HepG2 (cell line): ENCODE data around the gene INTS1. TPM values are rescaled to one million over a fixed set of nuclear protein-coding genes. Genes with fewer than 3 reads are reported as not detected.
A peak's percentile ranks its signal among the peaks of the same experiment; 100 is the strongest.

Experiments used
- ATAC-seq: fragments of 200-7000 bp; cut with Tn5 transposase; 3 replicates; pipeline ENCODE4 v1.9.1; 2020; ENCODE audit warnings: mild to moderate bottlenecking, moderate library complexity
- BruUV-seq: library from RNA; stranded (reverse); fragments of 400-500 nt; replicated peaks from 2 replicates; lab custom pipeline; 2021; lab: Mats Ljungman, UMichigan
- CTCF ChIA-PET: fragments of 300-600 bp; formaldehyde crosslinking; extraction: SDS; loops from one replicate; lab custom pipeline; 2021; ENCODE audit warnings: low total read pairs, inconsistent platforms, low intra/inter-chr PET ratio; lab: Yijun Ruan, JAX
- POLR2A ChIA-PET: fragments of 350-600 bp; sonication (Branson Sonifier 250); formaldehyde crosslinking; loops from one replicate; lab custom pipeline; 2020; ENCODE audit warnings: antibody characterized with exemption, inconsistent platforms; lab: Yijun Ruan, JAX
- DNase-seq: peaks from one replicate; pipeline ENCODE4 v3.0.0-alpha.2; 2015; ENCODE audit warnings: low spot score
- FAIRE-seq: peaks from 3 replicates; lab custom pipeline; 2011; peaks lifted over from hg19 to GRCh38; lab: Jason Lieb, UNC
- H2AFZ ChIP-seq: one replicate; pipeline ENCODE4 v1.6.1; 2011; ENCODE audit warnings: low read length, inconsistent platforms
- H3K27ac ChIP-seq: fragments of 300-600 bp; 3 replicates; pipeline ENCODE4 v1.8.0; 2011; ENCODE audit warnings: mixed run types, mild to moderate bottlenecking, mixed read lengths, low read length, inconsistent platforms; ENCODE audit not compliant: insufficient read depth; ENCODE audit errors: extremely low read length
- H3K27me3 ChIP-seq, 2 experiments: fragments of 200-600 bp in 1 of 2; 2 replicates in 1 of 2; 3 replicates in 1 of 2; pipeline versions ENCODE4 v1.6.0 to v1.8.0; 2011; ENCODE audit warnings: low read length in 2 of 2, mild to moderate bottlenecking in 2 of 2, moderate library complexity in 2 of 2, inconsistent platforms in 1 of 2; ENCODE audit not compliant: insufficient read depth in 2 of 2, control insufficient read depth in 1 of 2
- H3K36me3 ChIP-seq, 2 experiments: fragments of 200-600 bp in 1 of 2; replicated peaks in 1 of 2; 2 replicates in 1 of 2; 3 replicates in 1 of 2; pipeline versions ENCODE4 v1.5.1 to v1.8.0; 2011; ENCODE audit warnings: low read length in 2 of 2, inconsistent platforms in 1 of 2; ENCODE audit not compliant: insufficient read depth in 2 of 2, control insufficient read depth in 1 of 2
- H3K4me1 ChIP-seq: 2 replicates; pipeline ENCODE4 v1.5.1; 2012; ENCODE audit warnings: low read length, inconsistent platforms; ENCODE audit not compliant: insufficient read depth
- H3K4me2 ChIP-seq: 2 replicates; pipeline ENCODE4 v1.6.0; 2011; ENCODE audit warnings: low read depth, low read length, inconsistent platforms
- H3K4me3 ChIP-seq, 3 experiments: fragments of 200-600 bp in 1 of 3; sonication (generic), shearing (Covaris generic) in 1 of 3; replicated peaks in 1 of 3; 2 replicates each; pipeline ENCODE4 v1.5.1; 2011 to 2016; ENCODE audit warnings: low read length in 3 of 3, inconsistent platforms in 2 of 3, low read depth in 2 of 3, mild to moderate bottlenecking in 2 of 3, control low read depth in 1 of 3, mixed read lengths in 1 of 3; ENCODE audit not compliant: insufficient read depth in 1 of 3
- H3K79me2 ChIP-seq: one replicate; pipeline ENCODE4 v1.6.1; 2011; ENCODE audit warnings: low read length, inconsistent platforms; ENCODE audit not compliant: insufficient read depth
- H3K9ac ChIP-seq: 2 replicates; pipeline ENCODE4 v1.6.0; 2011; ENCODE audit warnings: mild to moderate bottlenecking, low read depth, low read length, inconsistent platforms; ENCODE audit not compliant: insufficient read depth
- H3K9me3 ChIP-seq: 2 replicates; pipeline ENCODE4 v1.5.1; 2012; ENCODE audit warnings: mild to moderate bottlenecking, low read length
- H4K20me1 ChIP-seq: 2 replicates; pipeline ENCODE4 v1.6.0; 2011; ENCODE audit warnings: inconsistent platforms, mild to moderate bottlenecking, low read length, moderate library complexity; ENCODE audit not compliant: insufficient read depth
- ARNTL ChIP-seq: sonication (generic); formaldehyde crosslinking; IDR thresholded peaks from 2 replicates; pipeline ENCODE4 v1.4.0; 2020; ENCODE audit warnings: mild to moderate bottlenecking, missing genetic modification reagents
- FOXC1 ChIP-seq: sonication (generic); formaldehyde crosslinking; IDR thresholded peaks from 2 replicates; pipeline ENCODE4 v1.8.0; 2022; ENCODE audit warnings: mild to moderate bottlenecking, missing genetic modification reagents, borderline replicate concordance
- LCORL ChIP-seq, 2 experiments: fragments of 450-650 bp in 1 of 2; sonication (generic) in 1 of 2; formaldehyde crosslinking in 1 of 2; IDR thresholded peaks; 2 replicates each; pipeline versions ENCODE4 v1.5.0 to v1.6.1; 2017 to 2020; ENCODE audit warnings: antibody characterized with exemption in 1 of 2, missing genetic modification reagents in 1 of 2
- MXI1 ChIP-seq: IDR thresholded peaks from 3 replicates; pipeline ENCODE4 v1.6.1; 2012; ENCODE audit warnings: low read depth, low read length, inconsistent platforms, borderline replicate concordance
- ZNF205 ChIP-seq: IDR thresholded peaks from 2 replicates; pipeline ENCODE4 v1.6.1; 2018; ENCODE audit warnings: missing biosample characterization, missing genetic modification reagents
- WGBS: methylation state at CpG from one replicate; pipeline ENCODE4 v1.1.6; 2017; ENCODE audit warnings: low lambda C conversion rate; 5-methylcytosine and 5-hydroxymethylcytosine counted together
- in situ Hi-C: cut with HindIII; loops from 2 replicates; pipeline ENCODE4 v1.10.0; 2017; ENCODE audit warnings: low pct_unique_long_range_greater_than_20kb; ENCODE audit not compliant: extremely low pct_ligation_motif_present
- intact Hi-C: fragments of 100-400 bp; cut with micrococcal nuclease; formaldehyde crosslinking; loops from one replicate; pipeline ENCODE4 v1.10.0; 2022; ENCODE audit not compliant: unreplicated experiment
- polyA plus RNA-seq, 8 experiments: library from polyadenylated mRNA; depleted of rRNA in 3 of 8; stranded (reverse) in 7 of 8; unstranded in 1 of 8; fragments of >200 nt; fragmentation: Illumina TruSeq in 4 of 8; extraction: Trizol in 4 of 8; gene quantifications; 2 replicates each; pipeline versions ENCODE4 v1.2.1 to v1.2.3, GENCODE V29; 2011 to 2016; ENCODE audit warnings: low read depth in 4 of 8, missing spikeins in 1 of 8, mixed read lengths in 1 of 8; ENCODE audit not compliant: insufficient read depth in 1 of 8
- total RNA-seq, 5 experiments: library from RNA; depleted of rRNA; stranded (reverse); fragments of >200 nt; fragmentation: Illumina TruSeq; extraction: Trizol; gene quantifications; 2 replicates each; pipeline ENCODE4 v1.2.3, GENCODE V29; 2016; ENCODE audit warnings: low read depth in 1 of 5
- TF ChIP-seq, protein P1 (sequence below): sonication (generic); formaldehyde crosslinking; IDR thresholded peaks from 2 replicates; pipeline ENCODE4 v1.5.1; 2020; ENCODE audit warnings: missing genetic modification reagents, mild to moderate bottlenecking, borderline replicate concordance
- TF ChIP-seq, protein P2 (sequence below): sonication (generic); formaldehyde crosslinking; IDR thresholded peaks from 2 replicates; pipeline ENCODE4 v1.8.0; 2023; ENCODE audit warnings: mild to moderate bottlenecking, missing genetic modification reagents
- TF ChIP-seq, protein P3 (sequence below): sonication (generic); formaldehyde crosslinking; IDR thresholded peaks from 2 replicates; pipeline ENCODE4 v1.9.0; 2021; ENCODE audit warnings: mild to moderate bottlenecking, missing genetic modification reagents
- TF ChIP-seq, protein P4 (sequence below): sonication (generic); formaldehyde crosslinking; IDR thresholded peaks from 2 replicates; pipeline ENCODE4 v1.8.0; 2022; ENCODE audit warnings: missing genetic modification reagents, low read depth, mild to moderate bottlenecking, borderline replicate concordance

INTS1 gene
- total and polyA plus RNA-seq, 2 of the 13 experiments (the other 11 are each of a cell fraction or from before 2014, with no cell fraction given), result 13.7 to 29.0 TPM

DNA sequence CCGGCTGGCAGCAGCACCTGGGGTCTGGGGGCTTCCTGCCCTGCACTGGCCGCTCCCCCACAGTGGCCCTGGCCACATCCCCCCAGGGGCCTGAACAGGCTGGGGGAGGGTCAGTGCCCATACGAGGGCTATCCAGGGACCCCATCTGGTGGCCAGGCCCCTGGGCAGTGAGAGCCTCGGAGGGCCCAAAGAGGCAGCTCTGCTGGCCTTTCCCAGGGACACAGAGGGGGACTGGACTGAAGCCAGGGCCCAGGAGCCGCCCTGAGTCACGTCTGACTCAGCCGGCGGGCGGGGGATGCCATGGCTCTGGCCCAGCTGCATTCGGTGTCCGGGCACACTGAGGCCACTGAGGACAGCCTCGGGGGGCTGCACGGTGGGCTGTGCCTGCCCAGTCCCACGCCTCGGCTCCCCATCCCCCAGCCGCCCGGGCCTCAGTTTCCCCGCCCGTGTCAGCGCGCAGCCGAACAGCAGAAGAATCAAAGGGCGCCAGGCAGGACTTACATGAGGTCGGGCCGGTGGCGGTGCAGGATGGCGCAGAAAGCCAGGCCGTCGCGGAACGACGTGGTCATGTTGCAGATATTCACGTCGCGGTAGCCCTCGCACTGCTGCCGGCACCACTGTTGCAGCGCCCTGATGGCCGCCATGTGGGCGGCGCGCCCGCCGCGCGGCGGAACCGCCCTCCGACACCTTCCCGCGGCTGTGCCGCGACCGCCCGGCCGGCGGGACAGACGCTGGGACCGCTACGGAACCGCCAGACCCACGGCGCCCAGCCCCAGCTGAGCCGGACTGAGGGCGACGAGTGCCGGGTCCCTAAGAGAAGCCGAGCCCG, 45.3 kb downstream of the INTS1 start, which contains the start of gene MICALL2 (continued):
- TF ChIP-seq ZNF205, result no peak
- peak; percentile 25; the same call in 2 of the 3 replicates for TF ChIP-seq MXI1

DNA sequence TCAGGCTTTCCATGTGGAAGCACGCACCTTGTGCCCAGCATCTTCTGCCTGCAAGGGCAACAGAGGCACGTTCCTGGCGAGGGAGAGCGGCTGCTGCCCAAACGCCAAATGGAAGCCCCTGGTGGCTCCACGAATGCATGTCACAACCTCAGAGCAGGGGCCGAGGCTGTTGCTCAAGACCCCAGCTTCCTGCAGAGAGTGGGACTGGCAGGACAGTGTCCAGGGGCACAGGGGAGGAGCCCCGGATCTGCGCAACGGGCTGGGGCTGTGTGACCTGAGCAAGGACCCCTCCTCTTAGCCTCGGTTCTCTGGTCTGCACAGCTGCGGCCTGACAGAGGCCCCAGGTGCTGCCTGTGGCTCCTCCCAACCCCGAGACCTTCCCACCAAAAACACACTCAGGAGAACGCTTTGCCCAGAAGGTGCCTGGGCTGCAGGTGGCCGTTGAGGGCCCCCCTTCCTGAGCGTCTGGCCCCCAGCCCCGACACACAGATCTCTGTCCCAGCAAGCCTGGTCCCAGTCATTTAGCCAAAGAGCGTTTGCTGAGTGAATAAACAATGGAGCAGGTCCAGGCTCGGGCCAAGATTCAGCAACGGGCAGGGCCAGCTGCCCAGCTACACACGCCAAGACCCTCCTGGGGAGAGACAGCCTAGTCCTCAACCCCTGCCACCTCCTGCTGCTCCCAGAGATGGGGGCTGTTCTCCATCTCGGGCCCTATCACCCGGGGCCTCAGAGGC, 46.1 kb downstream of the INTS1 start:
- Histone ChIP-seq H4K20me1 (no peaks in the 10 kb centered on the region), H3K27me3 (no peaks in the 10 kb centered on the region), H3K36me3 (no peaks in the 10 kb centered on the region), H3K27ac (peak overlapping the region; percentile 64), H3K79me2 (peaks cover 28% of the 10 kb centered on the region), H3K4me3 (peak overlapping the region; percentile 85 to 86 (median 86)), H3K4me2 (peak overlapping the region; percentile 95), H3K9me3 (no peaks in the 10 kb centered on the region), H2AFZ (no peak overlapping the region), H3K9ac (peak overlapping the region; percentile 75), H3K4me1 (peaks cover 76% of the 10 kb centered on the region)
- intact Hi-C loops, result loop anchor here (5.0 kb wide), 1 partner anchor 641 kb away; no protein-coding TSS in a partner anchor
- ChIA-PET CTCF (no interaction called here), POLR2A (interaction anchor here (0.7 to 2.7 kb wide), 6 partner anchors 8 to 259 kb away, joined by 3 to 13 read pairs (median 6); partner anchors contain the start of gene TMEM184A)
- FAIRE-seq (no peak), DNase-seq (peak; percentile 59), ATAC-seq (peak; percentile 46)
- no TSS peak for BruUV-seq
- in situ Hi-C loops, result no loop called here
- WGBS, result 5% methylated on average over 6 of the region's 23 CpGs
- no peak for TF ChIP-seq LCORL (IDR thresholded peaks at IDR 0.05)
- 0 out of 2 replicates have a peak, but pooled peaks have one; percentile 22 for TF ChIP-seq LCORL (CRISPR knock-in tag; IDR thresholded peaks at IDR 0.05)
- TF ChIP-seq FOXC1 (CRISPR knock-in tag), result no peak
- TF ChIP-seq, protein P1, sequence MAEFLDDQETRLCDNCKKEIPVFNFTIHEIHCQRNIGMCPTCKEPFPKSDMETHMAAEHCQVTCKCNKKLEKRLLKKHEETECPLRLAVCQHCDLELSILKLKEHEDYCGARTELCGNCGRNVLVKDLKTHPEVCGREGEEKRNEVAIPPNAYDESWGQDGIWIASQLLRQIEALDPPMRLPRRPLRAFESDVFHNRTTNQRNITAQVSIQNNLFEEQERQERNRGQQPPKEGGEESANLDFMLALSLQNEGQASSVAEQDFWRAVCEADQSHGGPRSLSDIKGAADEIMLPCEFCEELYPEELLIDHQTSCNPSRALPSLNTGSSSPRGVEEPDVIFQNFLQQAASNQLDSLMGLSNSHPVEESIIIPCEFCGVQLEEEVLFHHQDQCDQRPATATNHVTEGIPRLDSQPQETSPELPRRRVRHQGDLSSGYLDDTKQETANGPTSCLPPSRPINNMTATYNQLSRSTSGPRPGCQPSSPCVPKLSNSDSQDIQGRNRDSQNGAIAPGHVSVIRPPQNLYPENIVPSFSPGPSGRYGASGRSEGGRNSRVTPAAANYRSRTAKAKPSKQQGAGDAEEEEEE (CRISPR knock-in tag), result no peak
- TF ChIP-seq ARNTL, result no peak
- TF ChIP-seq, protein P2, sequence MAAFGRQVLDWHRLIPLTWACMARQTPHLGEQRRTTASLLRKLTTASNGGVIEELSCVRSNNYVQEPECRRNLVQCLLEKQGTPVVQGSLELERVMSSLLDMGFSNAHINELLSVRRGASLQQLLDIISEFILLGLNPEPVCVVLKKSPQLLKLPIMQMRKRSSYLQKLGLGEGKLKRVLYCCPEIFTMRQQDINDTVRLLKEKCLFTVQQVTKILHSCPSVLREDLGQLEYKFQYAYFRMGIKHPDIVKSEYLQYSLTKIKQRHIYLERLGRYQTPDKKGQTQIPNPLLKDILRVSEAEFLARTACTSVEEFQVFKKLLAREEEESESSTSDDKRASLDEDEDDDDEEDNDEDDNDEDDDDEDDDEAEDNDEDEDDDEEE (CRISPR knock-in tag), result 0 out of 2 replicates have a peak, but pooled peaks have one; percentile 52
- TF ChIP-seq, protein P3, sequence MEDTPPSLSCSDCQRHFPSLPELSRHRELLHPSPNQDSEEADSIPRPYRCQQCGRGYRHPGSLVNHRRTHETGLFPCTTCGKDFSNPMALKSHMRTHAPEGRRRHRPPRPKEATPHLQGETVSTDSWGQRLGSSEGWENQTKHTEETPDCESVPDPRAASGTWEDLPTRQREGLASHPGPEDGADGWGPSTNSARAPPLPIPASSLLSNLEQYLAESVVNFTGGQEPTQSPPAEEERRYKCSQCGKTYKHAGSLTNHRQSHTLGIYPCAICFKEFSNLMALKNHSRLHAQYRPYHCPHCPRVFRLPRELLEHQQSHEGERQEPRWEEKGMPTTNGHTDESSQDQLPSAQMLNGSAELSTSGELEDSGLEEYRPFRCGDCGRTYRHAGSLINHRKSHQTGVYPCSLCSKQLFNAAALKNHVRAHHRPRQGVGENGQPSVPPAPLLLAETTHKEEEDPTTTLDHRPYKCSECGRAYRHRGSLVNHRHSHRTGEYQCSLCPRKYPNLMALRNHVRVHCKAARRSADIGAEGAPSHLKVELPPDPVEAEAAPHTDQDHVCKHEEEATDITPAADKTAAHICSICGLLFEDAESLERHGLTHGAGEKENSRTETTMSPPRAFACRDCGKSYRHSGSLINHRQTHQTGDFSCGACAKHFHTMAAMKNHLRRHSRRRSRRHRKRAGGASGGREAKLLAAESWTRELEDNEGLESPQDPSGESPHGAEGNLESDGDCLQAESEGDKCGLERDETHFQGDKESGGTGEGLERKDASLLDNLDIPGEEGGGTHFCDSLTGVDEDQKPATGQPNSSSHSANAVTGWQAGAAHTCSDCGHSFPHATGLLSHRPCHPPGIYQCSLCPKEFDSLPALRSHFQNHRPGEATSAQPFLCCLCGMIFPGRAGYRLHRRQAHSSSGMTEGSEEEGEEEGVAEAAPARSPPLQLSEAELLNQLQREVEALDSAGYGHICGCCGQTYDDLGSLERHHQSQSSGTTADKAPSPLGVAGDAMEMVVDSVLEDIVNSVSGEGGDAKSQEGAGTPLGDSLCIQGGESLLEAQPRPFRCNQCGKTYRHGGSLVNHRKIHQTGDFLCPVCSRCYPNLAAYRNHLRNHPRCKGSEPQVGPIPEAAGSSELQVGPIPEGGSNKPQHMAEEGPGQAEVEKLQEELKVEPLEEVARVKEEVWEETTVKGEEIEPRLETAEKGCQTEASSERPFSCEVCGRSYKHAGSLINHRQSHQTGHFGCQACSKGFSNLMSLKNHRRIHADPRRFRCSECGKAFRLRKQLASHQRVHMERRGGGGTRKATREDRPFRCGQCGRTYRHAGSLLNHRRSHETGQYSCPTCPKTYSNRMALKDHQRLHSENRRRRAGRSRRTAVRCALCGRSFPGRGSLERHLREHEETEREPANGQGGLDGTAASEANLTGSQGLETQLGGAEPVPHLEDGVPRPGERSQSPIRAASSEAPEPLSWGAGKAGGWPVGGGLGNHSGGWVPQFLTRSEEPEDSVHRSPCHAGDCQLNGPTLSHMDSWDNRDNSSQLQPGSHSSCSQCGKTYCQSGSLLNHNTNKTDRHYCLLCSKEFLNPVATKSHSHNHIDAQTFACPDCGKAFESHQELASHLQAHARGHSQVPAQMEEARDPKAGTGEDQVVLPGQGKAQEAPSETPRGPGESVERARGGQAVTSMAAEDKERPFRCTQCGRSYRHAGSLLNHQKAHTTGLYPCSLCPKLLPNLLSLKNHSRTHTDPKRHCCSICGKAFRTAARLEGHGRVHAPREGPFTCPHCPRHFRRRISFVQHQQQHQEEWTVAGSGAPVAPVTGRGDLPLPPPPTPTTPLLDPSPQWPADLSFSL (CRISPR knock-in tag), result 0 out of 2 replicates have a peak, but pooled peaks have one; percentile 13
- TF ChIP-seq, protein P4, sequence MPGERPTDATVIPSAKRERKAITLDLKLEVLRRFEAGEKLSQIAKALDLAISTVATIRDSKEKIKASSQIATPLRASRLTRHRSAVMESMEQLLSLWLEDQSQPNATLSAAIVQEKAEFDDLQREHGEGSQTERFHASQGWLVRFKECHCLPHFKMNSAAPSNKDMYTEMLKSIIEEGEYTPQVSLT, result no peak
